Spinal cord (tissue), 10 donors: ENCODE results near the gene WFS1. TPM values are rescaled to one million over a fixed set of nuclear protein-coding genes. Genes with fewer than 3 reads are reported as not detected.

Source experiments
- DNase-seq, 6 donors: peaks; one replicate each; pipeline versions ENCODE4 v3.0.0 to v3.0.0-alpha.2; 2013 to 2015; ENCODE audit warnings: low spot score in 6 of 6, low read depth in 4 of 6
- H3K27ac ChIP-seq: one replicate; pipeline ENCODE4 v1.5.1; 2013; ENCODE audit warnings: low read depth, low read length, control low read depth
- H3K27me3 ChIP-seq: one replicate; pipeline ENCODE4 v1.6.1; 2013; ENCODE audit warnings: low read length; ENCODE audit not compliant: control insufficient read depth, insufficient read depth
- H3K36me3 ChIP-seq: one replicate; pipeline ENCODE4 v1.6.1; 2013; ENCODE audit warnings: low read length; ENCODE audit not compliant: control insufficient read depth, insufficient read depth
- H3K4me1 ChIP-seq: one replicate; pipeline ENCODE4 v1.6.1; 2013; ENCODE audit warnings: low read length; ENCODE audit not compliant: control insufficient read depth, insufficient read depth
- H3K4me3 ChIP-seq: one replicate; pipeline ENCODE4 v1.5.1; 2013; ENCODE audit warnings: low read depth, low read length, control low read depth
- H3K9me3 ChIP-seq: one replicate; pipeline ENCODE4 v1.6.1; 2013; ENCODE audit warnings: low read length; ENCODE audit not compliant: control insufficient read depth, insufficient read depth
- WGBS: methylation state at CpG from one replicate; pipeline ENCODE4 v1.1.5; 2013; ENCODE audit warnings: missing lambda C conversion rate; ENCODE audit not compliant: insufficient coverage; 5-methylcytosine and 5-hydroxymethylcytosine counted together
- polyA plus RNA-seq, 2 donors: library from polyadenylated mRNA; unstranded; fragments of 120-200 nt; gene quantifications; one replicate each; pipeline ENCODE4 v1.2.1, GENCODE V29; 2013; ENCODE audit not compliant: insufficient read length in 2 of 2
- total RNA-seq, 2 donors: library from RNA; depleted of rRNA in 1 of 2; stranded (reverse); fragments of 120-200 nt in 1 of 2; fragments of >200 nt in 1 of 2; gene quantifications; one replicate each; pipeline versions ENCODE4 v1.2.3 to v1.2.4, GENCODE V29; 2013 to 2014
- donor health status: healthy.

The WFS1 gene
- total and polyA plus RNA-seq, 4 donors, result 13.7 to 42.1 (median 29.9) TPM

GRCh38 chr4:6348408-6348807 lies 78.8 kb downstream of the WFS1 start:
- Histone ChIP-seq H3K4me1 (peaks cover 12% of the 10 kb centered on the region), H3K36me3 (peaks cover 40% of the 10 kb centered on the region), H3K4me3 (no peak overlapping the region), H3K27ac (no peak overlapping the region), H3K9me3 (no peaks in the 10 kb centered on the region), H3K27me3 (no peaks in the 10 kb centered on the region)
- WGBS, result 91% methylated on average over 4 of the region's 4 CpGs
- no peak for DNase-seq

GRCh38 chr4:6349896-6350603 lies 80.4 kb downstream of the WFS1 start:
- Histone ChIP-seq H3K27ac (no peak overlapping the region), H3K4me1 (peaks cover 12% of the 10 kb centered on the region), H3K4me3 (no peak overlapping the region)

GRCh38 chr4:6350646-6351045 lies 81.0 kb downstream of the WFS1 start:
- Histone ChIP-seq H3K9me3 (no peaks in the 10 kb centered on the region), H3K4me3 (no peak overlapping the region), H3K36me3 (peaks cover 37% of the 10 kb centered on the region), H3K27me3 (no peaks in the 10 kb centered on the region), H3K27ac (no peak overlapping the region), H3K4me1 (peaks cover 12% of the 10 kb centered on the region)
- DNase-seq, result no peak
- 87% methylated on average over 5 of the region's 8 CpGs for WGBS

More at GRCh38 chr4:6349896-6350603, 80.4 kb downstream of the WFS1 start:
- 38% methylated on average over 14 of the region's 19 CpGs for WGBS
- peak in 2 of 6 donors; percentile 47 to 83 for DNase-seq
- peaks cover 43% of the 10 kb centered on the region for H3K36me3 ChIP-seq
- no peaks in the 10 kb centered on the region for H3K27me3 ChIP-seq
- H3K9me3 ChIP-seq, result no peaks in the 10 kb centered on the region

GRCh38 chr4:6351246-6352000 lies 81.8 kb downstream of the WFS1 start:
- Histone ChIP-seq H3K27me3 (no peaks in the 10 kb centered on the region), H3K9me3 (no peaks in the 10 kb centered on the region), H3K27ac (no peak overlapping the region), H3K36me3 (peaks cover 35% of the 10 kb centered on the region), H3K4me3 (no peak overlapping the region), H3K4me1 (peaks cover 12% of the 10 kb centered on the region)
- no peak for DNase-seq
- WGBS, result 95% methylated on average over 19 of the region's 22 CpGs

GRCh38 chr4:6352031-6352692 lies 82.5 kb downstream of the WFS1 start:
- DNase-seq, result peak in 1 of 6 donors; percentile 60
- WGBS, result 58% methylated on average over 12 of the region's 13 CpGs
- H3K36me3 ChIP-seq, result peaks cover 33% of the 10 kb centered on the region
- no peak overlapping the region for H3K4me3 ChIP-seq
- no peaks in the 10 kb centered on the region for H3K27me3 ChIP-seq
- H3K27ac ChIP-seq, result no peak overlapping the region
- peaks cover 12% of the 10 kb centered on the region for H3K4me1 ChIP-seq
- H3K9me3 ChIP-seq, result no peaks in the 10 kb centered on the region

Other genes with a start within 250 kb of the WFS1 start
- gene JAKMIP1, start 69.3 kb upstream of the WFS1 start, total RNA-seq, result 10 to 100 TPM in 1 of 2 donors, 1 to 10 TPM in 1; 8.2 to 13.5 TPM
- gene JAKMIP1, start 69.3 kb upstream of the WFS1 start, polyA plus RNA-seq, result 10 to 100 TPM; 28.3 to 29.7 TPM
- 10 to 100 TPM; 17.2 to 70.7 TPM for gene PPP2R2C, start 202.8 kb downstream of the WFS1 start, total RNA-seq
- 100 to 1,000 TPM in 1 of 2 donors, 10 to 100 TPM in 1; 79.6 to 114 TPM for gene PPP2R2C, start 202.8 kb downstream of the WFS1 start, polyA plus RNA-seq